Measurements from ENCODE around the gene RNF157.

DNA sequence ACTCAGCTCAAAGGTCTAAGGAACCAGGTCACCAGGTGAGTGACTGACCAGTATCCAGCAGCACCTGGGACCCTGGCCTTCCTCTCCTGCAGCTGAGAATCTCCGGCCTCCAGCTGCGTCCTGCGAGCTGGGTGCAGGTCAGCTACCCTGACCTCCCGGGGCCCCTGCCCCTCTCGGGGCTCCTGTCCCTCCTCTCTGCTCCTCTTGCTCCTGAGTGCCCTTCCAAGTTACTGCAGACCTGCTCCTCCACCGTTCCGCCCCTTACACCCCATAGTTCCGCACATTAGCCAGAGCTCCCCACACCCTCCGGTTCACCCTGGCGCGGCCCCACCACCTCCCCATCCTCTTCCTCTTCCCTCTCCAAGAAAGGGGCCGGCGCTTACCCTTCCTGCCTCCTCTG is 109.8 kb downstream of the RNF157 start:
- TF ChIP-seq, protein P1, sequence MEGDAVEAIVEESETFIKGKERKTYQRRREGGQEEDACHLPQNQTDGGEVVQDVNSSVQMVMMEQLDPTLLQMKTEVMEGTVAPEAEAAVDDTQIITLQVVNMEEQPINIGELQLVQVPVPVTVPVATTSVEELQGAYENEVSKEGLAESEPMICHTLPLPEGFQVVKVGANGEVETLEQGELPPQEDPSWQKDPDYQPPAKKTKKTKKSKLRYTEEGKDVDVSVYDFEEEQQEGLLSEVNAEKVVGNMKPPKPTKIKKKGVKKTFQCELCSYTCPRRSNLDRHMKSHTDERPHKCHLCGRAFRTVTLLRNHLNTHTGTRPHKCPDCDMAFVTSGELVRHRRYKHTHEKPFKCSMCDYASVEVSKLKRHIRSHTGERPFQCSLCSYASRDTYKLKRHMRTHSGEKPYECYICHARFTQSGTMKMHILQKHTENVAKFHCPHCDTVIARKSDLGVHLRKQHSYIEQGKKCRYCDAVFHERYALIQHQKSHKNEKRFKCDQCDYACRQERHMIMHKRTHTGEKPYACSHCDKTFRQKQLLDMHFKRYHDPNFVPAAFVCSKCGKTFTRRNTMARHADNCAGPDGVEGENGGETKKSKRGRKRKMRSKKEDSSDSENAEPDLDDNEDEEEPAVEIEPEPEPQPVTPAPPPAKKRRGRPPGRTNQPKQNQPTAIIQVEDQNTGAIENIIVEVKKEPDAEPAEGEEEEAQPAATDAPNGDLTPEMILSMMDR (conservative IDR thresholded peaks at IDR 0.05; ENCODE audit: low read depth, low read length), result no peak
- TF ChIP-seq RAD21 (IDR thresholded peaks at IDR 0.05; ENCODE audit: low read length), result no peak
- TF ChIP-seq SMC3 (IDR thresholded peaks at IDR 0.05; ENCODE audit: low read depth, low read length), result no peak
- TF ChIP-seq POLR2A (IDR thresholded peaks at IDR 0.05; ENCODE audit: low read depth, low read length), result no peak
- no peak for TF ChIP-seq MAFK (IDR thresholded peaks at IDR 0.05; ENCODE audit: low read depth, low read length)
- TF ChIP-seq BHLHE40 (IDR thresholded peaks at IDR 0.05; ENCODE audit: low read depth, low read length), result no peak
- TF ChIP-seq NFE2L2 (IDR thresholded peaks at IDR 0.05; ENCODE audit: low read depth, low read length), result no peak
- no peak for TF ChIP-seq CEBPB (IDR thresholded peaks at IDR 0.05; ENCODE audit: low read depth, low read length)
- TF ChIP-seq RFX5 (IDR thresholded peaks at IDR 0.05; ENCODE audit: low read depth, low read length), result no peak
- TF ChIP-seq RCOR1 (IDR thresholded peaks at IDR 0.05; ENCODE audit: insufficient replicate concordance, low read length), result no peak
- TF ChIP-seq, protein P2, sequence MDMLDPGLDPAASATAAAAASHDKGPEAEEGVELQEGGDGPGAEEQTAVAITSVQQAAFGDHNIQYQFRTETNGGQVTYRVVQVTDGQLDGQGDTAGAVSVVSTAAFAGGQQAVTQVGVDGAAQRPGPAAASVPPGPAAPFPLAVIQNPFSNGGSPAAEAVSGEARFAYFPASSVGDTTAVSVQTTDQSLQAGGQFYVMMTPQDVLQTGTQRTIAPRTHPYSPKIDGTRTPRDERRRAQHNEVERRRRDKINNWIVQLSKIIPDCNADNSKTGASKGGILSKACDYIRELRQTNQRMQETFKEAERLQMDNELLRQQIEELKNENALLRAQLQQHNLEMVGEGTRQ (IDR thresholded peaks at IDR 0.05; ENCODE audit: low read depth, low read length), result no peak

All from IMR-90 (cell line).